ENCODE data around the gene EHD4. TPM values are rescaled to one million over a fixed set of nuclear protein-coding genes. Genes with fewer than 3 reads are reported as not detected.

The EHD4 gene
- total RNA-seq, 4 donors from 2014 or later = 13.2 to 31.5 (median 22.0) TPM

DNA sequence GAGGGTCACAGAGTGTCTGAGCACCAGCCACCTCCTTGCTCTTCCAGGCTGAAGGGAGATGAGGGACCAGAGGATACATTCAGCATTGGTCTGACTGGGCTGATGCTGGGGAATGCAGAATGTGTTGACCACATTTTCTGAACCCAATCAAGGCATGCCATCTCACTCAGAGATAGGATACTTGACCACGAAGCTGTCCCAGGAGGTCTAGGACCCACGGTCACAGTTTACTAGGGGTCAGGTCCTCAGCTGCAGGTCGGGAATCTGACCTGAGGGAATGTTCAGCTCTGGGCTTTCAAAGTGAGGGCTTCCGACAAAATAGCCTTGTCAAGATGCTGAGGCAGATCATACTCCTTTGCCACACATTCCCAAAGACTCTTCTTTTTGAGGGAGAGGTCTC is 28.9 kb upstream of the EHD4 start:
- WGBS, 2 donors = 56 to 58% methylated on average over 4 of the region's 4 CpGs
- DNase-seq (ENCODE audit: low spot score in 2 of 2) = no peak
- H3K27me3 ChIP-seq = no peaks in the 10 kb centered on the region
- H3K9me3 ChIP-seq = peaks cover 0 to 1% (median 0%) of the 10 kb centered on the region in 4 donors
- H3K4me3 ChIP-seq = no peak overlapping the region
- TF ChIP-seq, protein P1, sequence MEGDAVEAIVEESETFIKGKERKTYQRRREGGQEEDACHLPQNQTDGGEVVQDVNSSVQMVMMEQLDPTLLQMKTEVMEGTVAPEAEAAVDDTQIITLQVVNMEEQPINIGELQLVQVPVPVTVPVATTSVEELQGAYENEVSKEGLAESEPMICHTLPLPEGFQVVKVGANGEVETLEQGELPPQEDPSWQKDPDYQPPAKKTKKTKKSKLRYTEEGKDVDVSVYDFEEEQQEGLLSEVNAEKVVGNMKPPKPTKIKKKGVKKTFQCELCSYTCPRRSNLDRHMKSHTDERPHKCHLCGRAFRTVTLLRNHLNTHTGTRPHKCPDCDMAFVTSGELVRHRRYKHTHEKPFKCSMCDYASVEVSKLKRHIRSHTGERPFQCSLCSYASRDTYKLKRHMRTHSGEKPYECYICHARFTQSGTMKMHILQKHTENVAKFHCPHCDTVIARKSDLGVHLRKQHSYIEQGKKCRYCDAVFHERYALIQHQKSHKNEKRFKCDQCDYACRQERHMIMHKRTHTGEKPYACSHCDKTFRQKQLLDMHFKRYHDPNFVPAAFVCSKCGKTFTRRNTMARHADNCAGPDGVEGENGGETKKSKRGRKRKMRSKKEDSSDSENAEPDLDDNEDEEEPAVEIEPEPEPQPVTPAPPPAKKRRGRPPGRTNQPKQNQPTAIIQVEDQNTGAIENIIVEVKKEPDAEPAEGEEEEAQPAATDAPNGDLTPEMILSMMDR (IDR thresholded peaks at IDR 0.05) = no peak
- TF ChIP-seq EP300 (IDR thresholded peaks at IDR 0.05) = no peak
- no peak for TF ChIP-seq POLR2A (IDR thresholded peaks at IDR 0.05)
- no peaks in the 10 kb centered on the region for H3K4me1 ChIP-seq
- H3K27ac ChIP-seq = no peak overlapping the region
- no peaks in the 10 kb centered on the region for H3K36me3 ChIP-seq

DNA sequence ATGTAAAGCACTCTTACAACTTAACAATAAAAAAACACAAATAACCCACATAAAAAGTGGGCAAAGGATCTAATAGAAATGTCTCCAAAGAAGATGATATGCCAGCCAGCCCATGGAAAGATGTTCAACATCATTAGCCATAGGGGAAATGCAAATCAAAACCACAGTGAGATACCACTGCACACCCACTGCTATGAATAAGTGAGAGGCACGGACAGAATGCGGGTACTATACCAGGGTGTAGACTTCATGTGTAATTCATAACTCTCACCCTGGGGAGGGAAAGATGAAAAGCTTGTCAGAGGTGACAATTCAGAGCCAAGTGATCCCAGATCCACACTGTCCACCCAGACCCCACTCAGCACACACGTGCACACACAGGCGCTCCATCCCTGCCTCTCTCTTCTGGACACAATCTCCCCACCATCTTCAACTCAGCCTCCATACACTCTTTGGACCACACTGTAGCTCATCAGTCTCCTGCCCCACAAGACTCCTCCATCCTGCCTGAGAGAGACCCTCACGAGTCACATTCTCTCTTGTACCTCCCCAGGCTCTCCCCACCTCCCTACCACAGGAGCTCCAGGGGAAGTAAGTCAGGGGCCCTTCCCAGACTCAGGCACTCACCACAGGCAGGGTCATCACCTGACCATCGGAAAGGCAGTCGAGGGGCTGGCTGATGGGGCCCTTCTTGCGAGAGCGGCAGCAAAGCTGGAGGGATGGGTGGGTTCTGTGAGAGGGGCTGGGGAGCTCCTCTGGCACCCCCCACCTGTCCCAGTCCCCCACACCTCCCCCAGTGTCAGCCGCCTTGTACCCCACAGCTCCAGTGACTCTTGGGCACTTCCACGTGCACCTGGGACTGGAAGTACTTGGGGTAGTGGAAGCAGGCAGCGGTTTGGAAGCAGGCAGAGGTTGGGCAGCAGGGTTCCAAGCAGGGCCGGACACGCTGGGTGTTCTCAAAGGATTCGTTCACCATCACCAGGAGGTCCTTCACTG is 27.2 kb upstream of the EHD4 start:
- TF ChIP-seq EP300 (IDR thresholded peaks at IDR 0.05) (no peak), POLR2A (IDR thresholded peaks at IDR 0.05) (no peak)
- TF ChIP-seq, protein P1 (IDR thresholded peaks at IDR 0.05) = no peak
- H3K36me3 ChIP-seq = no peaks in the 10 kb centered on the region
- H3K27me3 ChIP-seq = no peaks in the 10 kb centered on the region
- H3K4me3 ChIP-seq = no peak overlapping the region
- no peak for DNase-seq (ENCODE audit: low spot score in 2 of 2)
- no peak overlapping the region for H3K27ac ChIP-seq
- no peaks in the 10 kb centered on the region for H3K4me1 ChIP-seq
- no peaks in the 10 kb centered on the region for H3K9me3 ChIP-seq
- WGBS, 2 donors = 81 to 85% methylated on average over 15 of the region's 15 CpGs

DNA sequence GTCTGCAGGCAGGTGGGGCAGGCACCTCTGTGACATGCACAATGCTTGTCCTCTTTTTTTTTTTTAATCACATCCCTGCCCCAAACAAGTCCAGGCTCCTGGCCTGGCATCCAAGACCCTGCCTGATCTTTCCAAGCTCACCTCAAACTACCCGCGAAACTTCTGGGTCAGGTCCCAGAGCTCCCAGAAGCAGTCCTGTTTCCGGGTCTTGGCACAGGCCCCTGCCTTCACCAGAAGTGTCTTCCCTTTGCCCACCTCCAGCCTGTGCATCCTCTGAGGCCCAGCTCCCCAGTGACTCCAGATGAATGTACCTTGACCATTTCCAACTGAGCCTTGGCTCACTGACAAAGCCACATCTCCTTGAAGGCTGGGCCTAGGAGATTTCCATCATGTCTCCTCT is 25.5 kb upstream of the EHD4 start:
- Histone ChIP-seq H3K4me3 (no peak overlapping the region), H3K9me3 (no peaks in the 10 kb centered on the region), H3K4me1 (no peaks in the 10 kb centered on the region), H3K36me3 (no peaks in the 10 kb centered on the region), H3K27ac (no peak overlapping the region), H3K27me3 (no peaks in the 10 kb centered on the region)
- no peak for DNase-seq (ENCODE audit: low spot score in 2 of 2)
- no peak for TF ChIP-seq POLR2A (IDR thresholded peaks at IDR 0.05)
- TF ChIP-seq, protein P1 (IDR thresholded peaks at IDR 0.05) = no peak
- TF ChIP-seq EP300 (IDR thresholded peaks at IDR 0.05) = no peak
- WGBS, 2 donors = 77 to 80% methylated on average over 3 of the region's 3 CpGs

DNA sequence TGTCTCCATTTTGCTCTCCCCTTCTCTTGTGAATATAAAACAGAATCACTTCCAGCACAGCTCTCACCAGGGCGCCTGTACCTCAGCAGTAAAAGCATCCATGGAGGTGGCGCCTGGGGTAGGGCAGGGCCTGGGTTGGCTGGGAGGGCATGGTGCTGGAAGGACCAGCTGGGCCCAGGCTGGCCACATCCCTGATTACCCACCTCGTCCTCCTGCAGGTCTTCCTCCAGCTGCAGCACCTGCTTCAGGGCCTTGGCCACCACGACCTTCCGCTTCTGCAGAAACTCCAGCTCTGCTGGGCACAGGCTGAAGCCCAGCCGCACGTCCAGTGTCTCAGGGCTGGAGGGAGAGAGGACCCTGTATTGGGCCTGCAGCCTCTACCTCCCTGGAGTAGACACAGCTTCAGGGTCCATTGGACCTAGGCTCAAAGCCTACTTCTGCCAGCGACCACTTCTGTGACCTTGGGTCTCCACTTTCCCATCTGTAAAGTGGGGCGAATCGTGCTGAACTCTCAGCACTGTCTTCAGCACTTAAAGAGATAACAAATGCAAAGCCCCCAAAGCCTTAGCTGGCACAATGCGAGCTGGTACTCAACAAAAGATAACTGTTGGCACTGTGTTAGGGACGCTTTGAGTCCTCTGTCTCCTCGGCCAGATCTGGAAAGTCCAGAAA is 24.7 kb upstream of the EHD4 start:
- Histone ChIP-seq H3K27me3 (no peaks in the 10 kb centered on the region), H3K4me3 (no peak overlapping the region), H3K4me1 (no peaks in the 10 kb centered on the region), H3K9me3 (no peaks in the 10 kb centered on the region), H3K27ac (no peak overlapping the region), H3K36me3 (no peaks in the 10 kb centered on the region)
- TF ChIP-seq, protein P1 (IDR thresholded peaks at IDR 0.05) = no peak
- no peak for TF ChIP-seq POLR2A (IDR thresholded peaks at IDR 0.05)
- TF ChIP-seq EP300 (IDR thresholded peaks at IDR 0.05) = no peak
- DNase-seq (ENCODE audit: low spot score in 2 of 2) = no peak
- 89% methylated on average over 9 to 12 of the region's 13 CpGs for WGBS, 2 donors

DNA sequence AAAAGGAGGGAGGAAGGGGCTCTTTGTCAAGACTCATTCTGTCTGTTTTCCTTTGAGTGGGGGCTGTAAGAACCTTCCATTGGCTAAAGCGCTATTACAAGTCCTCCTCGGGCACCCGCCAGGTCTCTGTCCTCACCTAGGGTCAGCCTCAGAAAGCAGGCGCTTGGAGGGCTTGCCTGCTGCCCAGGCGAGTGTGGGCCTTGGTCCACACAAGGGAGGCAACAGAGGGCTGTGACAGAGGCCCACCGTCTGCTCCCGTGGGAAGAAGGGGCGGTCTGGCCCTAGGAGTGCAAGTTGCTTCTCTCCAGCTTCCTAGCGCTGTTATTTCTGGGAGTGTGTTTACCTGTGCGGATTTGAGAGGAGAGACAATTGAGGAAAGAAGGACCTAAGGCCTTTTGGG is 24.0 kb upstream of the EHD4 start:
- H3K36me3 ChIP-seq = no peaks in the 10 kb centered on the region
- DNase-seq (ENCODE audit: low spot score in 2 of 2) = no peak

More for the DNA sequence above, 24.0 kb upstream of the EHD4 start:
- no peaks in the 10 kb centered on the region for H3K9me3 ChIP-seq
- TF ChIP-seq EP300 (IDR thresholded peaks at IDR 0.05) (no peak), POLR2A (IDR thresholded peaks at IDR 0.05) (no peak)
- TF ChIP-seq, protein P1 (IDR thresholded peaks at IDR 0.05) = no peak
- H3K27ac ChIP-seq = no peak overlapping the region
- H3K4me3 ChIP-seq = no peak overlapping the region
- WGBS, 2 donors = 87% methylated on average over 10 of the region's 10 CpGs
- H3K4me1 ChIP-seq = no peaks in the 10 kb centered on the region
- no peaks in the 10 kb centered on the region for H3K27me3 ChIP-seq
